ENCODE measurements around the gene NAALADL2.

- TF ChIP-seq CTCF (IDR thresholded peaks at IDR 0.05): no peak
- TF ChIP-seq POLR2A (IDR thresholded peaks at IDR 0.05; ENCODE audit: low read depth): no peak
Measured at GRCh38 chr3:175047786-175048185, 188.7 kb downstream of the NAALADL2 start.
